Measurements from ENCODE around the gene MSH2. TPM values are rescaled to one million over a fixed set of nuclear protein-coding genes. Genes with fewer than 3 reads are reported as not detected.

The MSH2 gene
- total RNA-seq, 1 donor, result 14.5 TPM

GRCh38 chr2:47437287-47437686 lies 34.3 kb downstream of the MSH2 start:
- no peak overlapping the region for H3K4me2 ChIP-seq (ENCODE audit: insufficient read depth, low read length)
- H2AFZ ChIP-seq (ENCODE audit: low read length), result no peak overlapping the region
- no peaks in the 10 kb centered on the region for H3K9me3 ChIP-seq (ENCODE audit: low read depth, low read length)
- no peak overlapping the region for H3K4me3 ChIP-seq (ENCODE audit: insufficient read depth, low read length)
- no peak for DNase-seq (ENCODE audit: insufficient read length, low spot score, missing footprints)
- H3K27ac ChIP-seq (ENCODE audit: low read depth, low read length), result no peak overlapping the region
- no peaks in the 10 kb centered on the region for H4K20me1 ChIP-seq (ENCODE audit: insufficient read depth, low read length)
- H3K27me3 ChIP-seq (ENCODE audit: insufficient read depth, low read length), result no peaks in the 10 kb centered on the region
- H3K4me1 ChIP-seq (ENCODE audit: insufficient read depth, low read length), result no peaks in the 10 kb centered on the region
- no peaks in the 10 kb centered on the region for H3K79me2 ChIP-seq (ENCODE audit: insufficient read depth, low read length)
- peaks cover 3% of the 10 kb centered on the region for H3K36me3 ChIP-seq (ENCODE audit: insufficient read depth, low read length)
- peak; percentile 48 for TF ChIP-seq CTCF (IDR thresholded peaks at IDR 0.05; ENCODE audit: extremely low read depth, low read depth, low read length)

- Histone ChIP-seq H3K9me3 (ENCODE audit: low read depth, low read length) (no peaks in the 10 kb centered on the region), H3K4me3 (ENCODE audit: insufficient read depth, low read length) (no peak overlapping the region), H4K20me1 (ENCODE audit: insufficient read depth, low read length) (no peaks in the 10 kb centered on the region), H3K79me2 (ENCODE audit: insufficient read depth, low read length) (no peaks in the 10 kb centered on the region), H3K27ac (ENCODE audit: low read depth, low read length) (no peak overlapping the region), H3K36me3 (ENCODE audit: insufficient read depth, low read length) (peaks cover 3% of the 10 kb centered on the region), H2AFZ (ENCODE audit: low read length) (no peak overlapping the region), H3K27me3 (ENCODE audit: insufficient read depth, low read length) (no peaks in the 10 kb centered on the region), H3K4me2 (ENCODE audit: insufficient read depth, low read length) (no peak overlapping the region), H3K4me1 (ENCODE audit: insufficient read depth, low read length) (no peaks in the 10 kb centered on the region)
- DNase-seq (ENCODE audit: insufficient read length, low spot score, missing footprints), result no peak
- no peak for TF ChIP-seq CTCF (IDR thresholded peaks at IDR 0.05; ENCODE audit: extremely low read depth, low read depth, low read length)
Observed at GRCh38 chr2:47438106-47438505, 35.1 kb downstream of the MSH2 start.

GRCh38 chr2:47438783-47439182 lies 35.8 kb downstream of the MSH2 start:
- Histone ChIP-seq H3K4me3 (ENCODE audit: insufficient read depth, low read length) (no peak overlapping the region), H3K27ac (ENCODE audit: low read depth, low read length) (no peak overlapping the region), H3K4me2 (ENCODE audit: insufficient read depth, low read length) (no peak overlapping the region), H3K4me1 (ENCODE audit: insufficient read depth, low read length) (no peaks in the 10 kb centered on the region), H3K36me3 (ENCODE audit: insufficient read depth, low read length) (peaks cover 3% of the 10 kb centered on the region), H2AFZ (ENCODE audit: low read length) (no peak overlapping the region), H4K20me1 (ENCODE audit: insufficient read depth, low read length) (no peaks in the 10 kb centered on the region), H3K9me3 (ENCODE audit: low read depth, low read length) (no peaks in the 10 kb centered on the region), H3K27me3 (ENCODE audit: insufficient read depth, low read length) (no peaks in the 10 kb centered on the region), H3K79me2 (ENCODE audit: insufficient read depth, low read length) (no peaks in the 10 kb centered on the region)
- no peak for DNase-seq (ENCODE audit: insufficient read length, low spot score, missing footprints)
- no peak for TF ChIP-seq CTCF (IDR thresholded peaks at IDR 0.05; ENCODE audit: extremely low read depth, low read depth, low read length)

- Histone ChIP-seq H3K4me2 (ENCODE audit: insufficient read depth, low read length) (no peak overlapping the region), H3K79me2 (ENCODE audit: insufficient read depth, low read length) (no peaks in the 10 kb centered on the region), H3K9me3 (ENCODE audit: low read depth, low read length) (no peaks in the 10 kb centered on the region), H4K20me1 (ENCODE audit: insufficient read depth, low read length) (no peaks in the 10 kb centered on the region), H3K4me1 (ENCODE audit: insufficient read depth, low read length) (no peaks in the 10 kb centered on the region), H3K27ac (ENCODE audit: low read depth, low read length) (no peak overlapping the region), H3K27me3 (ENCODE audit: insufficient read depth, low read length) (no peaks in the 10 kb centered on the region), H2AFZ (ENCODE audit: low read length) (no peak overlapping the region), H3K4me3 (ENCODE audit: insufficient read depth, low read length) (no peak overlapping the region), H3K36me3 (ENCODE audit: insufficient read depth, low read length) (no peaks in the 10 kb centered on the region)
- TF ChIP-seq CTCF (IDR thresholded peaks at IDR 0.05; ENCODE audit: extremely low read depth, low read depth, low read length), result no peak
- DNase-seq (ENCODE audit: insufficient read length, low spot score, missing footprints), result no peak
Observed at GRCh38 chr2:47451790-47452189, 48.8 kb downstream of the MSH2 start.

All from osteoblast (primary cell).